H1 (cell line): Measurements from ENCODE around the gene HOXB3. TPM values are rescaled to one million over a fixed set of nuclear protein-coding genes. Genes with fewer than 3 reads are reported as not detected.
A peak's percentile ranks its signal among the peaks of the same experiment; 100 is the strongest.

ENCODE experiments used
- CTCF ChIA-PET: fragments of 300-600 bp; sonication (Branson Sonifier 250); formaldehyde crosslinking; loops from one replicate; lab custom pipeline; 2021; ENCODE audit not compliant: partially characterized antibody; lab: Charles Lee
- POLR2A ChIA-PET: fragments of 300-600 bp; sonication (Branson Sonifier 250); formaldehyde crosslinking; loops from one replicate; lab custom pipeline; 2021; ENCODE audit warnings: inconsistent platforms; ENCODE audit not compliant: partially characterized antibody; lab: Charles Lee
- DNase-seq, 2 experiments: peaks; one replicate each; pipeline versions ENCODE4 v3.0.0 to v3.0.0-alpha.2; 2010 to 2022; ENCODE audit warnings: low spot score in 2 of 2, low read depth in 1 of 2, mixed read lengths in 1 of 2
- FAIRE-seq: peaks from 2 replicates; lab custom pipeline; 2011; peaks lifted over from hg19 to GRCh38; lab: Jason Lieb, UNC
- H2AFZ ChIP-seq: 2 replicates; pipeline ENCODE4 v1.8.1; 2012; ENCODE audit warnings: low read length, inconsistent platforms
- H2AK5ac ChIP-seq: 2 replicates; pipeline ENCODE4 v1.6.1; 2013; ENCODE audit warnings: low read depth, low read length
- H2BK120ac ChIP-seq: replicated peaks from 2 replicates; pipeline ENCODE3; 2013; ENCODE audit warnings: low read depth, low read length, inconsistent platforms
- H2BK12ac ChIP-seq: 2 replicates; pipeline ENCODE4 v1.6.1; 2013; ENCODE audit warnings: low read depth, low read length
- H2BK15ac ChIP-seq: 2 replicates; pipeline ENCODE4 v1.6.1; 2013; ENCODE audit warnings: low read length
- H2BK20ac ChIP-seq: 2 replicates; pipeline ENCODE4 v1.6.1; 2013; ENCODE audit warnings: low read length
- H2BK5ac ChIP-seq: 2 replicates; pipeline ENCODE4 v1.6.1; 2013; ENCODE audit warnings: low read depth, low read length
- H3K14ac ChIP-seq: 2 replicates; pipeline ENCODE4 v1.6.1; 2013; ENCODE audit warnings: inconsistent platforms; ENCODE audit not compliant: insufficient read length
- H3K18ac ChIP-seq: 2 replicates; pipeline ENCODE4 v1.6.1; 2013; ENCODE audit warnings: low read length; ENCODE audit errors: extremely low read depth
- H3K23ac ChIP-seq: 2 replicates; pipeline ENCODE4 v1.6.1; 2013; ENCODE audit warnings: inconsistent platforms; ENCODE audit not compliant: insufficient read length
- H3K23me2 ChIP-seq: 2 replicates; pipeline ENCODE4 v1.6.1; 2013; ENCODE audit warnings: low read depth, low read length
- H3K27ac ChIP-seq: 2 replicates; pipeline ENCODE4 v1.6.1; 2011; ENCODE audit warnings: low read depth, low read length, inconsistent platforms
- H3K27me3 ChIP-seq, 4 experiments: replicated peaks in 1 of 4; 1 replicate in 1 of 4; 2 replicates in 3 of 4; pipeline versions ENCODE4 v1.6.1 to v1.8.1; 2011 to 2013; ENCODE audit warnings: low read length in 3 of 4, mild to moderate bottlenecking in 3 of 4, inconsistent platforms in 2 of 4, mixed read lengths in 2 of 4, moderate library complexity in 1 of 4; ENCODE audit not compliant: control insufficient read depth in 3 of 4, insufficient read depth in 3 of 4; ENCODE audit errors: extremely low read depth in 1 of 4
- H3K36me3 ChIP-seq, 4 experiments: 2 replicates each; pipeline versions ENCODE4 v1.6.1 to v1.8.1; 2011 to 2013; ENCODE audit warnings: mild to moderate bottlenecking in 4 of 4, low read length in 3 of 4, moderate library complexity in 2 of 4, control low read depth in 1 of 4, inconsistent platforms in 1 of 4; ENCODE audit not compliant: insufficient read depth in 4 of 4, control insufficient read depth in 2 of 4
- H3K4ac ChIP-seq: replicated peaks from 2 replicates; pipeline ENCODE3; 2013; ENCODE audit warnings: low read length, low read depth, mixed read lengths, inconsistent platforms; ENCODE audit not compliant: insufficient read length
- H3K4me1 ChIP-seq, 4 experiments: replicated peaks in 1 of 4; 1 replicate in 1 of 4; 2 replicates in 3 of 4; pipeline versions ENCODE4 v1.6.1 to v1.8.1; 2011 to 2013; ENCODE audit warnings: low read length in 3 of 4, inconsistent platforms in 2 of 4, mixed read lengths in 1 of 4; ENCODE audit not compliant: insufficient read depth in 4 of 4, control insufficient read depth in 3 of 4
- H3K4me2 ChIP-seq, 2 experiments: 2 replicates each; pipeline versions ENCODE4 v1.6.1 to v1.8.1; 2011 to 2013; ENCODE audit warnings: low read depth in 2 of 2, low read length in 2 of 2, control low read depth in 1 of 2, inconsistent platforms in 1 of 2, mild to moderate bottlenecking in 1 of 2; ENCODE audit not compliant: insufficient read depth in 1 of 2
- H3K4me3 ChIP-seq, 4 experiments: fragments of 200-600, 300-600 bp in 1 of 4; sonication (generic), shearing (Covaris generic), sonication (Bioruptor Twin) in 1 of 4; 2 replicates each; pipeline versions ENCODE4 v1.5.1 to v1.8.1; 2011 to 2016; ENCODE audit warnings: low read length in 4 of 4, low read depth in 3 of 4, control low read depth in 2 of 4, inconsistent platforms in 2 of 4, mild to moderate bottlenecking in 2 of 4, mixed read lengths in 1 of 4, moderate library complexity in 1 of 4; ENCODE audit not compliant: insufficient read depth in 2 of 4; ENCODE audit errors: extremely low read depth in 1 of 4
- H3K56ac ChIP-seq: replicated peaks from 2 replicates; pipeline ENCODE3; 2013; ENCODE audit warnings: low read depth, mild to moderate bottlenecking, mixed read lengths, low read length, inconsistent platforms; ENCODE audit not compliant: insufficient read length
- H3K79me1 ChIP-seq: 2 replicates; pipeline ENCODE4 v1.6.1; 2013; ENCODE audit warnings: low read depth, low read length, control low read depth
- H3K79me2 ChIP-seq, 2 experiments: 2 replicates each; pipeline versions ENCODE4 v1.6.1 to v1.8.1; 2012 to 2013; ENCODE audit warnings: low read length in 2 of 2, mild to moderate bottlenecking in 2 of 2, inconsistent platforms in 1 of 2; ENCODE audit not compliant: insufficient read depth in 2 of 2, control insufficient read depth in 1 of 2
- H3K9ac ChIP-seq, 4 experiments: replicated peaks in 1 of 4; 1 replicate in 1 of 4; 2 replicates in 3 of 4; pipeline versions ENCODE4 v1.6.1 to v1.8.1; 2011 to 2013; ENCODE audit warnings: low read depth in 3 of 4, low read length in 3 of 4, control low read depth in 2 of 4, mild to moderate bottlenecking in 2 of 4, moderate library complexity in 2 of 4, inconsistent platforms in 1 of 4; ENCODE audit errors: extremely low read depth in 1 of 4
- H3K9me3 ChIP-seq, 2 experiments: 2 replicates each; pipeline versions ENCODE4 v1.6.1 to v1.8.1; 2012 to 2013; ENCODE audit warnings: mild to moderate bottlenecking in 2 of 2, moderate library complexity in 2 of 2, control low read depth in 1 of 2, inconsistent platforms in 1 of 2, low read depth in 1 of 2, low read length in 1 of 2, mixed read lengths in 1 of 2; ENCODE audit not compliant: insufficient read depth in 2 of 2
- H4K20me1 ChIP-seq, 2 experiments: replicated peaks in 1 of 2; 2 replicates each; pipeline versions ENCODE3 to v1.8.1; 2011 to 2013; ENCODE audit warnings: inconsistent platforms in 2 of 2, low read length in 2 of 2, mild to moderate bottlenecking in 1 of 2; ENCODE audit not compliant: insufficient read depth in 2 of 2, control insufficient read depth in 1 of 2
- H4K5ac ChIP-seq: 2 replicates; pipeline ENCODE4 v1.6.1; 2013; ENCODE audit warnings: low read length, low read depth, mixed read lengths, inconsistent platforms; ENCODE audit not compliant: insufficient read length
- H4K8ac ChIP-seq: 2 replicates; pipeline ENCODE4 v1.8.0; 2013; ENCODE audit warnings: mild to moderate bottlenecking, moderate library complexity, low read length, inconsistent platforms; ENCODE audit not compliant: insufficient read depth; ENCODE audit errors: extremely low read depth
- H4K91ac ChIP-seq: replicated peaks from 2 replicates; pipeline ENCODE3; 2013; ENCODE audit warnings: low read length, mixed read lengths, inconsistent platforms; ENCODE audit not compliant: insufficient read length
- BACH1 ChIP-seq: IDR thresholded peaks from 2 replicates; pipeline ENCODE4 v1.6.1; 2012; ENCODE audit warnings: low read length, improper control_type of control experiment
- CBX5 ChIP-seq: fragments of 300-800, 300-1000 bp; sonication (generic); IDR thresholded peaks from 2 replicates; pipeline ENCODE4 v1.7.1; 2016; ENCODE audit warnings: antibody characterized with exemption, low read length, low read depth
- CHD1 ChIP-seq: IDR thresholded peaks from 2 replicates; pipeline ENCODE4 v1.6.1; 2012; ENCODE audit warnings: low read depth, low read length, improper control_type of control experiment
- EGR1 ChIP-seq: IDR thresholded peaks from 2 replicates; pipeline ENCODE4 v1.6.1; 2011; ENCODE audit warnings: low read depth, low read length, borderline replicate concordance
- EZH2 ChIP-seq: fragments of 200-600 bp; sonication (generic); IDR thresholded peaks from 2 replicates; pipeline ENCODE4 v1.7.1; 2012; ENCODE audit warnings: low read depth, mild to moderate bottlenecking, moderate library complexity, low read length, inconsistent platforms; ENCODE audit not compliant: severe bottlenecking
- NRF1 ChIP-seq: IDR thresholded peaks from 2 replicates; pipeline ENCODE4 v1.6.1; 2011; ENCODE audit warnings: mild to moderate bottlenecking, low read depth, low read length, improper control_type of control experiment
- RNF2 ChIP-seq: fragments of 200-900, 300-1000 bp; sonication (generic); IDR thresholded peaks from 2 replicates; pipeline ENCODE4 v1.7.1; 2016; ENCODE audit warnings: borderline replicate concordance, low read depth, mild to moderate bottlenecking, antibody characterized with exemption, low read length; ENCODE audit not compliant: poor library complexity, severe bottlenecking; ENCODE audit errors: missing control alignments
- TAF1 ChIP-seq: IDR thresholded peaks from 2 replicates; pipeline ENCODE4 v1.6.1; 2011; ENCODE audit warnings: mild to moderate bottlenecking, low read depth, low read length
- WGBS, 2 experiments: shearing (Covaris generic) in 1 of 2; methylation state at CpG; one replicate each; pipeline versions ENCODE4 v1.1.6 to v1.1.7; 2013 to 2015; ENCODE audit warnings: low lambda C conversion rate in 2 of 2, mixed read lengths in 2 of 2, inconsistent platforms in 1 of 2, low coverage in 1 of 2, missing lambda C conversion rate in 1 of 2; ENCODE audit not compliant: insufficient replicate concordance in 2 of 2, insufficient coverage in 1 of 2, insufficient read length in 1 of 2; ENCODE audit errors: extremely low coverage in 1 of 2, missing lambda C conversion rate in 1 of 2; 5-methylcytosine and 5-hydroxymethylcytosine counted together
- polyA plus RNA-seq, 7 experiments: library from polyadenylated mRNA; depleted of rRNA in 3 of 7; stranded (reverse) in 5 of 7; unstranded in 2 of 7; fragments of >200 nt in 5 of 7; fragments of 200-250 nt in 2 of 7; gene quantifications; 1 replicate in 5 of 7; 2 replicates in 1 of 7; 4 replicates in 1 of 7; pipeline versions ENCODE4 v1.2.1 to v1.2.3, GENCODE V29; 2011 to 2013; ENCODE audit warnings: missing spikeins in 2 of 7, mixed read lengths in 2 of 7
- total RNA-seq: library from RNA; stranded (reverse); fragmentation: NEBNext Ultra II Directional; extraction: Animal tissue kit (Norgen Biotek cat#: 25700); gene quantifications from 2 replicates; pipeline ENCODE4 v1.2.1, GENCODE V29; 2021

Gene HOXB3
- total and polyA plus RNA-seq, 2 of the 8 experiments (the other 6 are each of a cell fraction or from before 2014, with no cell fraction given), result not detected

DNA sequence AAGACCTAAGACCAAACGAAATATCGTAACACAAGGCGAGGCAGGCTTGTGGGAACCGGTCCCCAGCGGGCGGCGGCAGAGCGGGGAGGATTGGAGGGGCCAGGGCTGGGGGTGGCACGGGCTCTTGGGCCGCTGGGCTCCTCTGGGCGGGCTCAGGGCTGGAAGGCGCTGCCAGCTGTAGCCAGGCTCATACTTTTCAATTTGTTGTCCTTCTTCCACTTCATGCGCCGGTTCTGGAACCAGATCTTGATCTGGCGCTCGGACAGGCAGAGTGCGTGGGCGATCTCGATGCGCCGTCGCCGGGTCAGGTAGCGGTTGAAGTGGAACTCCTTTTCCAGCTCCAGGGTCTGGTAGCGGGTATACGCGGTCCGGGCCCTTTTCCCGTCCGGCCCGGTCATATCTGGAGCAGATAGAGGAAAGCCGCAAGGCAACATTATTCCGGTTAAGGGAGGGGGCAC is 2.0 kb upstream of the HOXB3 start:
- no peak for FAIRE-seq
- Histone ChIP-seq H3K79me2 (no peaks in the 10 kb centered on the region), H2BK15ac (no peak overlapping the region), H2BK120ac (no peak overlapping the region), H3K4me2 (no peak overlapping the region), H3K27ac (no peak overlapping the region), H2BK12ac (no peak overlapping the region), H3K23me2 (no peaks in the 10 kb centered on the region; the same call in 1 of the 2 replicates), H3K23ac (no peak overlapping the region), H2BK5ac (no peak overlapping the region), H2AK5ac (no peak overlapping the region), H3K9ac (no peak overlapping the region), H3K4ac (no peak overlapping the region), H3K79me1 (no peaks in the 10 kb centered on the region), H3K27me3 (peaks cover 95 to 100% (median 99%) of the 10 kb centered on the region in 4 experiments), H3K36me3 (peaks cover 0 to 3% (median 0%) of the 10 kb centered on the region in 4 experiments; a peak in 1 of 8 replicates), H3K4me3 (no peak overlapping the region), H4K5ac (no peak overlapping the region), H4K8ac (no peak overlapping the region), H3K4me1 (peaks cover 0 to 11% (median 3%) of the 10 kb centered on the region in 4 experiments; a peak in 5 of 7 replicates), H2AFZ (no peak overlapping the region), H3K18ac (no peak overlapping the region), H4K20me1 (peaks cover 31 to 40% of the 10 kb centered on the region in 2 experiments), H3K9me3 (no peaks in the 10 kb centered on the region; a peak in 1 of 4 replicates), H3K14ac (no peak overlapping the region), H3K56ac (no peak overlapping the region), H4K91ac (no peak overlapping the region), H2BK20ac (no peak overlapping the region)
- WGBS, 2 experiments, result 13% methylated on average over 31 of the region's 33 CpGs; no CpG with 5 or more reads in 1 of the 2 experiments
- TF ChIP-seq CHD1 (no peak), EZH2 (peak; percentile 32), NRF1 (no peak), EGR1 (0 out of 2 replicates have a peak, but pooled peaks have one; percentile 62), BACH1 (no peak), CBX5 (no peak), TAF1 (no peak), RNF2 (peak; percentile 86)
- DNase-seq, result no peak
- POLR2A ChIA-PET, result interaction anchor here (1.3 kb wide), 1 partner anchor 259 kb away, joined by 3 read pairs; no protein-coding TSS in a partner anchor
- CTCF ChIA-PET, result interaction anchor here (0.9 to 7.0 kb wide), 17 partner anchors 23 to 364 kb away, joined by 3 to 53 read pairs (median 8); partner anchors contain the start of gene HOXB9
